GM21447 (cell line): ENCODE measurements around the gene SEMA7A.
"Not testable (repeated sequence)": the region's sequence is repeated elsewhere in the genome, so short reads cannot be mapped to it uniquely, and the experiment has no call there.

ENCODE experiments used
- ATAC-seq: cut with Tn5 transposase; IDR thresholded peaks from one replicate; pipeline ENCODE4 v1.9.1; 2021; ENCODE audit not compliant: unreplicated experiment

The SEMA7A gene

GRCh38 chr15:74433592-74434262 lies at the start of gene SEMA7A:
TSS of gene SEMA7A (minus strand) at chr15:74433958. CDS start at chr15:74433918, 40 bp downstream.
- ATAC-seq: peak; percentile 54

GRCh38 chr15:74482661-74483060 lies 48.9 kb upstream of the SEMA7A start:
- ATAC-seq: no peak

GRCh38 chr15:74480364-74480763 lies 46.6 kb upstream of the SEMA7A start:
- not testable (repeated sequence) for ATAC-seq

- not testable (repeated sequence) for ATAC-seq
Measured at GRCh38 chr15:74471621-74472020, 37.9 kb upstream of the SEMA7A start.

GRCh38 chr15:74470631-74471395 lies 37.1 kb upstream of the SEMA7A start:
- ATAC-seq: no peak

GRCh38 chr15:74468341-74469032 lies 34.7 kb upstream of the SEMA7A start:
- ATAC-seq: no peak

DNA sequence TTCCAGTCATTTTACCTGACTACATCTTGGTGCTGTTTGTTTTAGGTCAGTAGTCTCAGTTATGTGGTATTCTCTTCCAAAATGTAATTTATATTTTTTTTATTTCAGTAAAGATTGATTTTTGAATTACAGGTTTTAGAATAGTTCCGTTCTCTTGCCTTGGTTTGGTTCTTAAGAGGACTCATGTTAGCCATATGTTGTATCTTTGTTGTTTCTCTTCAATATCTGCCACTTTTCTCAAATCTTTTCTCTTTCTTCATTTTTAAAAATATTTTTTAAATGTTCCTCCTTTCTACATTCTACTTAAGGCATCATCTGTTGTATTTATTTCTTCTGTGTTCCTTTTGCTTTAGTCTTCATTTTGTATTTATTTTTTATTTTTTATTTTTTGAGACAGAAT lies 32.8 kb upstream of the SEMA7A start:
- no peak for ATAC-seq

GRCh38 chr15:74464897-74465296 lies 31.1 kb upstream of the SEMA7A start:
- no peak for ATAC-seq

- no peak for ATAC-seq
Measured at GRCh38 chr15:74464216-74464615, 30.5 kb upstream of the SEMA7A start.

DNA sequence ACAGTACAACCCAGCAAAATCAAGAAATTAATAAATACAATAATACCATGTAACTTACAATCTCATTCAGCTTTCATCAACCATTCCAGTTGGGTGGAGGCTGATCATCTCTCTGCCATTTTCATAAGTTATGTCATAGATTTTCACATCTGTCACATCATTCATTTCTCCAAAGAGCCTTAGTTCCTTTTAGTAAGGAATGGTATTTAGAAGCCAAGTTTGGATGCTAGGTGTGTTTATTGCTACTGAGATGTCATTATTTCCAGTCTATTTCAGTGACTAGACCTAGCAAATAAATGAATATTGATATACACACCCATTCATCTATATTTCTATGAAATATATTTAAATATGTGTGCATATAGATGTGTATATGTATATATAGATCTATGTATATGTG lies 29.9 kb upstream of the SEMA7A start:
- no peak for ATAC-seq

- no peak for ATAC-seq
Measured at GRCh38 chr15:74461847-74462511, 28.2 kb upstream of the SEMA7A start.

DNA sequence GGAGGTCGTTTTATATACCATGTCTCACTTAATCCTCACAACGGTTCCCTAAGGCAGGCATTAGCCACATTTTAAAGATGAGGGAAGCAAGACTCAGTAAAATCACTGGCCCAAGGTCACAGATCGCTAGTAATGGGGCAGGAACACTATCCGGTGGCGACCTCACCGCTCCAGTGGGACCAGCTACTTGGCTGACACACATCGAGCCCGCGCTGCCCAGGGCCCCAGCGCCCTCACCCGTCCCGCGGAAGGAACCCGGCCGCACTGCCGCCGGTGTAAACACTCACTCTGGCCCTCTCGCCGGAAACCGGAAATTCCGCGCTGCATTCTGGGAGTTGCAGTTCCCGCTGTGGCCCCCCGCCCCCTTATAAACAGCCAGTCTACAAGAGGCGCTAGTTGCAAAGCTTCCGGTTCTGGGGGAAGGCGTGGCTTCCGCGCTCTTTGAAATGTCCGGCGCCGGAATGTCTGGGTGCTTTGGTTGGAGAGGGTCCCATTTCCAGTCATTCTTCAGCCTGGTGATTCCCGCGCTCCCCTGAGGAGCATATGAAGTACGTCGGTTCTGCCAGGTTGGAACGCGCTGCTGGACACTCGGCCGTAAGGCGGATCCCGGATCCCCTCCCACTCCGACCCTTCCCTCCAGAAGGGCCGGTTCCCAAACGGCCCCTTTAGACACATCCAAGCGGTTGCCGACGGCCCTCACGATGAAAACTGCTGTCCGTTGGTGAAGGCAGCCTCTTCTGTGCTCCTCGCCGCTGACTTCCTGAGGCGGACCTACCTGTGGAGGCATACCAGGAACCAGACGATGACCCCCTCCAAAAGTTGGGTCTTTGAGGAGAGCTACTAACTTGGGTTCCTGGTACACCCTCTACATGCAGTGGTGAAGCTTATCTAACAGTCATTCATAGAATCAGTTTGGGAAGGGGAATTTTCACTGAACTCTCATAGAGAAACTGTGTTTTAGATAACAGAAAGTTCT lies 27.4 kb upstream of the SEMA7A start, which contains the start of gene UBL7:
Gene UBL7 (minus strand): TSS at position 290 of the 976 bp plus-strand sequence. CDS start 2,293 bp downstream, outside the sequence.
- ATAC-seq: peak; percentile 79

GRCh38 chr15:74460298-74460697 lies 26.5 kb upstream of the SEMA7A start:
- peak; percentile 23 for ATAC-seq

DNA sequence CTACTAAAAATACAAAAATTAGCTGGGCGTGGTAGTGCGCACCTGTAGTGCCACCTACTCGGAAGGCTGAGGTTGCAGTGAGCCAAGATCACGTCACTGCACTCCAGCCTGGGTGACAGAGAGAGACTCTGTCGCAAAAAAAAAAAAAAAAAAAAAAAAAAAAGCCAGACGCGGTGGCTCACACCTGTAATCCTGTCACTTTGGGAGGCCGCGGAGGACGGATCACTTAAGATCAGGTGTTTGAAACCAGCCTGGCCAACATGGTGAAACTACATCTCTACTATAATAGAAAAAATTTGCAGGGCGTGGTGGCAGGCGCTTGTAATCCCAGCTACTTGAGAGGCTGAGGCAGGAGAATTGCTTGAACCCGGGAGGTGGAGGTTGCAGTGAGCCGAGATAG lies 26.0 kb upstream of the SEMA7A start:
- ATAC-seq: not testable (repeated sequence)

GRCh38 chr15:74458473-74458872 lies 24.7 kb upstream of the SEMA7A start:
- ATAC-seq: no peak

DNA sequence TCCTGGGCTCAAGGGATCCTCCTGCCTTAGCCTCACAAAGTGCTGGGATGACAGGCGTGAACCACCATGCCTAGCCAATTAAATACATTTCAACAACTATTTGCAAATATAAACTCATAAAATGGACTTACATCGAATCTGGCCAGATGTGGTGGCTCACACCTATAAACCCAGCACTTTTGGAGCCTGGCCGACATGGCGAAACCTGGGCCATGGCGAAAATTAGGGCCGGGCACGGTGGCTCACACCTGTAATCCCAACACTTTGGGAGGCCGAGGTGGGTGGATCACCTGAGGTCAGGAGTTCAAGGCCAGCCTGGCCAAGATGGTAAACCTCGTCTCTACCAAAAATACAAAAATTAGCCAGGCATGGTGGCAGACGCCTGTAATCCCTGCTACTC lies 23.3 kb upstream of the SEMA7A start:
- ATAC-seq: not testable (repeated sequence)

- no peak for ATAC-seq
Measured at GRCh38 chr15:74454764-74455500, 21.2 kb upstream of the SEMA7A start.

DNA sequence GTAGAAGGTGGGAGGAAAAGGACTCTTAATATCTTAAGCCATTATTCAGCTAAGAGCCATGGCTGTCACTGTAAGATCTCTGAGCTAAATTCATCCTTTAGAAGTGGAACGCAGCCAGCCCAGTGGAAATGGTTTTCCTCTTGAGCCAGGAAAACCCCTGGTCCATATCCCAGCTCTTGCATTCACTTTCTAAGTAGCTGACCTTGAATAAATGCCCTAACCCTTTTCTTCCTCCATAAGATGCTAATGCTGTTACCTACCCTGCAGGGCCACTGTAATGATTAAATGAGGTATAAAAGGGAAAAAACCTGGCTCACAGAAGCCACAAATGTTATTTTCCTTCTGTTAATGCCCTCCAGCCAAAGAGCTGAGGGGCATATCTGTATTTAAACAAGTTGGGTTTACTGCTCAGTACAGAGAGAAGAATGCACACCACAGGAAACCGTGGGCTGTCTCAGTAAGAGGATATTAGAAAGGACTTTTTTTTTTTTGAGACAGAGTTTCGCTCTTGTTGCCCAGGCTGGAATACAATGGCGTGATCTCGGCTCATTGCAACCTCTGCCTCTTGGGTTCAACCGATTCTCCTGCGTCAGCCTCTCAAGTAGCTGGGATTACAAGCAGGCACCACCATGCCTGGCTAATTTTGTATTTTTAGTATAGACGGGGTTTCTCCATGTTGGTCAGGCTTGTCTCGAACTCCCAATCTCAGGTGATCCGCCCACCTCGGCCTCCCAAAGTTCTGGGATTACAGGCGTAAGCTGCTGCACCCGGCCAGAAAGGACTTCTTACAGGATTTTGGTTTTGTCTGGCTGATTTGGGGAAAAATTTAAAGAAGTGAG lies 20.4 kb upstream of the SEMA7A start:
- no peak for ATAC-seq
